Neuronal stem cell (in vitro differentiated cells): ENCODE results near the gene C2orf81.

Experiments used
- DNase-seq: peaks from one replicate; pipeline ENCODE4 v3.0.0-alpha.2; 2013; ENCODE audit warnings: low spot score
- H2AFZ ChIP-seq: one replicate; pipeline ENCODE4 v1.6.1; 2013; ENCODE audit warnings: mild to moderate bottlenecking, low read length, inconsistent platforms
- H2AK5ac ChIP-seq: 2 replicates; pipeline ENCODE4 v1.6.1; 2013; ENCODE audit warnings: low read depth, mild to moderate bottlenecking, inconsistent platforms, low read length, moderate library complexity, mixed read lengths
- H2BK120ac ChIP-seq: 2 replicates; pipeline ENCODE4 v1.6.1; 2013; ENCODE audit warnings: low read depth, mild to moderate bottlenecking, inconsistent platforms, low read length, moderate library complexity, mixed read lengths
- H2BK12ac ChIP-seq: one replicate; pipeline ENCODE4 v1.6.1; 2013; ENCODE audit warnings: low read length, inconsistent platforms
- H2BK15ac ChIP-seq: 2 replicates; pipeline ENCODE4 v1.6.1; 2013; ENCODE audit warnings: mild to moderate bottlenecking, low read length, inconsistent platforms, mixed read lengths
- H2BK5ac ChIP-seq: one replicate; pipeline ENCODE4 v1.6.1; 2013; ENCODE audit warnings: inconsistent platforms, mild to moderate bottlenecking, low read length, moderate library complexity
- H3K14ac ChIP-seq: one replicate; pipeline ENCODE4 v1.6.1; 2013; ENCODE audit warnings: low read length, inconsistent platforms
- H3K18ac ChIP-seq: 2 replicates; pipeline ENCODE4 v1.6.1; 2013; ENCODE audit warnings: low read length, inconsistent platforms
- H3K23ac ChIP-seq: 2 replicates; pipeline ENCODE4 v1.6.1; 2013; ENCODE audit warnings: low read depth, mild to moderate bottlenecking, mixed read lengths, low read length, inconsistent platforms; ENCODE audit not compliant: poor library complexity
- H3K27ac ChIP-seq: replicated peaks from 3 replicates; pipeline ENCODE4 v1.5.1; 2013; ENCODE audit warnings: low read length, inconsistent platforms
- H3K27me3 ChIP-seq, 3 experiments: 2 replicates each; pipeline ENCODE4 v1.6.1; 2013; ENCODE audit warnings: low read length in 3 of 3, mild to moderate bottlenecking in 2 of 3, inconsistent platforms in 1 of 3, low read depth in 1 of 3, mixed read lengths in 1 of 3, moderate library complexity in 1 of 3; ENCODE audit not compliant: control insufficient read depth in 3 of 3, insufficient read depth in 3 of 3
- H3K36me3 ChIP-seq, 2 donors: replicated peaks in 1 of 2; 2 replicates each; pipeline ENCODE4 v1.6.1; 2013; ENCODE audit warnings: low read length in 2 of 2; ENCODE audit not compliant: control insufficient read depth in 2 of 2, insufficient read depth in 2 of 2
- H3K4ac ChIP-seq: 2 replicates; pipeline ENCODE4 v1.6.1; 2013; ENCODE audit warnings: inconsistent platforms, mild to moderate bottlenecking, low read length, moderate library complexity
- H3K4me1 ChIP-seq, 2 donors: 1 replicate in 1 of 2; 2 replicates in 1 of 2; pipeline ENCODE4 v1.6.1; 2013; ENCODE audit warnings: low read length in 2 of 2, low read depth in 1 of 2; ENCODE audit not compliant: control insufficient read depth in 2 of 2, insufficient read depth in 1 of 2
- H3K4me2 ChIP-seq: one replicate; pipeline ENCODE4 v1.6.1; 2013; ENCODE audit warnings: mild to moderate bottlenecking, low read length, inconsistent platforms; ENCODE audit not compliant: insufficient read depth, poor library complexity, severe bottlenecking
- H3K4me3 ChIP-seq, 2 donors: 2 replicates each; pipeline ENCODE4 v1.5.1; 2013; ENCODE audit warnings: low read length in 2 of 2, mild to moderate bottlenecking in 2 of 2, inconsistent platforms in 1 of 2, moderate library complexity in 1 of 2
- H3K79me1 ChIP-seq: one replicate; pipeline ENCODE4 v1.6.1; 2013; ENCODE audit warnings: low read depth, mild to moderate bottlenecking, inconsistent platforms, low read length, moderate library complexity
- H3K9ac ChIP-seq: one replicate; pipeline ENCODE4 v1.6.1; 2013; ENCODE audit warnings: mild to moderate bottlenecking, low read depth, low read length, inconsistent platforms; ENCODE audit not compliant: poor library complexity
- H3K9me3 ChIP-seq, 2 donors: replicated peaks in 1 of 2; 2 replicates each; pipeline versions ENCODE3 to v1.6.1; 2013; ENCODE audit warnings: low read length in 2 of 2, mild to moderate bottlenecking in 2 of 2, inconsistent platforms in 1 of 2, low read depth in 1 of 2, mixed read lengths in 1 of 2, moderate library complexity in 1 of 2; ENCODE audit not compliant: control insufficient read depth in 2 of 2, insufficient read depth in 1 of 2
- H4K8ac ChIP-seq: one replicate; pipeline ENCODE4 v1.6.1; 2013; ENCODE audit warnings: low read depth, mild to moderate bottlenecking, inconsistent platforms, low read length, moderate library complexity
- H4K91ac ChIP-seq: one replicate; pipeline ENCODE4 v1.6.1; 2013; ENCODE audit warnings: low read length, low read depth, mild to moderate bottlenecking, inconsistent platforms; ENCODE audit not compliant: poor library complexity
- WGBS, 2 donors: extraction: QIAGEN DNeasy Blood & Tissue Kit; methylation state at CpG; one replicate each; pipeline ENCODE4 v1.1.7; 2013; ENCODE audit warnings: missing lambda C conversion rate in 2 of 2, mixed read lengths in 1 of 2; ENCODE audit not compliant: insufficient read length in 2 of 2, insufficient replicate concordance in 1 of 2; ENCODE audit errors: extremely low coverage in 2 of 2; 5-methylcytosine and 5-hydroxymethylcytosine counted together

C2orf81 gene

DNA sequence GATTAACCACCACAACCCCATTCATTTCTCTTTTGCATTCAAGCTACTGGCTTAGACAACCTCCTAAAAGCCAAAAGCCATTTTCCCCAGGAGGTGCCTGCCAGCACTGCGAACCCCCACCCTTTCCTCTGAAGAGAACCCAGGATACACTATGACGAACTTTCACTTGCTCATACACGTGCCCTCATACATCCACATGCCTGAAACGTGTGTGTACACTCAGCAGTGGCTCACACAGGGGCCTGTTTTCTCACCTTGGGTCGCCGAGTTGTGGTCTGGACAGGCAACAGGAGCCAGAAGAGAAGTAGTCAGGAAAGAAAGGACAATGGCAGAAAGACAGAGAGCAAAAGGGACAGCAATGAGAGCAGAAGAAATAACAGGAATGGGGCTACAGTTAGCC is 48.7 kb downstream of the C2orf81 start:
- Histone ChIP-seq H2BK15ac (no peak overlapping the region), H3K4me2 (no peak overlapping the region), H4K8ac (no peak overlapping the region), H2AFZ (no peak overlapping the region), H3K4me1 (peaks cover 17% of the 10 kb centered on the region in 2 donors), H3K4me3 (no peak overlapping the region), H3K27me3 (no peaks in the 10 kb centered on the region), H3K9me3 (peaks cover 0 to 2% of the 10 kb centered on the region in 2 donors), H3K14ac (no peak overlapping the region), H2BK12ac (no peak overlapping the region), H4K91ac (no peak overlapping the region), H3K23ac (no peak overlapping the region), H2BK120ac (no peak overlapping the region), H3K18ac (no peak overlapping the region), H3K27ac (no peak overlapping the region), H2BK5ac (no peak overlapping the region), H3K79me1 (peaks cover 16% of the 10 kb centered on the region), H3K4ac (no peak overlapping the region), H3K36me3 (peaks cover 49 to 71% of the 10 kb centered on the region in 2 donors), H2AK5ac (no peak overlapping the region), H3K9ac (no peak overlapping the region)
- no peak for DNase-seq
- WGBS, 2 donors, result no CpG with 5 or more reads among the region's 6 CpGs

GRCh38 chr2:74371421-74371820 is 50.0 kb downstream of the C2orf81 start:
- Histone ChIP-seq H3K79me1 (peaks cover 13% of the 10 kb centered on the region), H3K27ac (no peak overlapping the region), H2BK15ac (no peak overlapping the region), H3K14ac (no peak overlapping the region), H3K9me3 (peaks cover 0 to 2% of the 10 kb centered on the region in 2 donors), H3K23ac (no peak overlapping the region), H3K4me2 (no peak overlapping the region), H3K27me3 (no peaks in the 10 kb centered on the region), H3K4ac (no peak overlapping the region), H2BK5ac (no peak overlapping the region), H2BK120ac (no peak overlapping the region), H3K9ac (no peak overlapping the region), H2AK5ac (no peak overlapping the region), H4K91ac (no peak overlapping the region), H3K4me1 (peaks cover 17% of the 10 kb centered on the region in 2 donors), H2BK12ac (no peak overlapping the region), H3K4me3 (no peak overlapping the region), H3K36me3 (peaks cover 56 to 71% of the 10 kb centered on the region in 2 donors), H2AFZ (no peak overlapping the region), H3K18ac (no peak overlapping the region), H4K8ac (no peak overlapping the region)
- DNase-seq, result no peak
- WGBS, 2 donors, result no CpG with 5 or more reads among the region's 9 CpGs

- no CpG with 5 or more reads among the region's 7 CpGs for WGBS, 2 donors
- H3K9ac ChIP-seq, result no peak overlapping the region
- H2AFZ ChIP-seq, result no peak overlapping the region
- no peak overlapping the region for H3K23ac ChIP-seq
- H4K8ac ChIP-seq, result no peak overlapping the region
- H3K27me3 ChIP-seq, result no peaks in the 10 kb centered on the region
- H3K36me3 ChIP-seq, result peaks cover 67 to 78% of the 10 kb centered on the region in 2 donors
- H2BK120ac ChIP-seq, result no peak overlapping the region
- no peak overlapping the region for H3K4ac ChIP-seq
- no peak overlapping the region for H2AK5ac ChIP-seq
- peaks cover 16 to 17% of the 10 kb centered on the region in 2 donors for H3K4me1 ChIP-seq
- no peak overlapping the region for H4K91ac ChIP-seq
- peaks cover 12% of the 10 kb centered on the region for H3K79me1 ChIP-seq
- no peak overlapping the region for H2BK12ac ChIP-seq
- H3K18ac ChIP-seq, result no peak overlapping the region
- no peak overlapping the region for H3K27ac ChIP-seq
- peaks cover 0 to 2% of the 10 kb centered on the region in 2 donors for H3K9me3 ChIP-seq
- H3K4me2 ChIP-seq, result no peak overlapping the region
- no peak overlapping the region for H3K14ac ChIP-seq
- DNase-seq, result no peak
- H2BK15ac ChIP-seq, result no peak overlapping the region
- no peak overlapping the region for H2BK5ac ChIP-seq
- no peak overlapping the region for H3K4me3 ChIP-seq
Observed at GRCh38 chr2:74369976-74370375, 51.4 kb downstream of the C2orf81 start.

- Histone ChIP-seq H2AK5ac (no peak overlapping the region), H4K91ac (no peak overlapping the region), H3K4me2 (no peak overlapping the region), H3K4me3 (no peak overlapping the region), H4K8ac (no peak overlapping the region), H3K79me1 (peaks cover 8% of the 10 kb centered on the region), H3K4me1 (peaks cover 5 to 6% of the 10 kb centered on the region in 2 donors), H3K36me3 (peaks cover 81 to 92% of the 10 kb centered on the region in 2 donors), H3K4ac (no peak overlapping the region), H3K9ac (no peak overlapping the region), H3K14ac (no peak overlapping the region), H2AFZ (no peak overlapping the region), H2BK12ac (no peak overlapping the region), H2BK5ac (no peak overlapping the region), H3K27me3 (no peaks in the 10 kb centered on the region), H2BK15ac (no peak overlapping the region), H2BK120ac (no peak overlapping the region), H3K23ac (no peak overlapping the region), H3K27ac (no peak overlapping the region), H3K9me3 (peaks cover 0 to 2% of the 10 kb centered on the region in 2 donors), H3K18ac (no peak overlapping the region)
- no peak for DNase-seq
- no CpG with 5 or more reads among the region's 5 CpGs for WGBS, 2 donors
Observed at GRCh38 chr2:74368499-74368898, 52.9 kb downstream of the C2orf81 start.
